Stimulated activated naive CD4-positive, alpha-beta T cell (primary cell): ENCODE results near the gene VIPR2.

Source experiments
- DNase-seq, 6 experiments: peaks; one replicate each; lab custom pipeline; 2025; lab: John Stamatoyannopoulos, UW

The VIPR2 gene

DNA sequence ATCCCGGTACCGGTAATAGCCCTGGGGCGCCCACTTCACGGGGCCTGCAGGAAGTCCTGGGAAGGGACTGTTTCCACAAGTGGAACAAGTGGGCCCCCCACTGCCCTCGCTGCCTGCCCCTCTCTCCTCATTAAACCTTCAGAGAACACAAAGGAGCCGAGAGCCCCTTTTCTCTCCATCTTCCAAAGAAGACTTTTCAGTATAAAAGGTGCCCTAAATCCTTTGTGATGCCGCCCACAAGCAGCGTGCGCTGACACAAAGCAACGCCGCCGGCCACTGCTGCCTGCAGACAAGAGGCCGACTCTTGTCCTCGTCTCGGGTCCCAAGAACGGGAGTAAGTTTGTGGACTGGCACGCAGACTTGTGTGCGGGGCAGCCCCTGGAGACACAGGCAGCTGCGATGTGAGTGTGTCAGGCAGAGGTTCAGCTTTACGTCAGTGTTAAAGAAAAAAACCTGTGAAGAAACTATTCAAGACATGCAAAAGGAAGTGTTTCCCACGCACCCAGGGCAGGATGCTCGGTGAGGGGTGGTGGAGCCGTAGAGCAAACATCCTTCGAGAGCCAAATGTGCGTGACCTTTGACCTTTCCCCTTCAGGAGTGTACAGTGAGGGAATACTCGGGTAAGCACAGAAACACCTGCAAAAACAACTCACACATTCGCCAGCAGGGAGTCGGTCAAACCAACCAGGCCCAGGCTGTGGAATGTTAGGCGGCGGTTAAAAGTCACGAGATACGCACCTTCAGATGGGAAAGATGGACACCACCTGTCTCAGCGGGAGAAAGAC lies 118.2 kb downstream of the VIPR2 start:
- DNase-seq, result peak in 3 of 6 experiments; percentile 8 to 29 (median 17)

GRCh38 chr7:159025161-159025779 lies 119.4 kb downstream of the VIPR2 start:
- DNase-seq, result no peak

GRCh38 chr7:159024280-159024951 lies 120.3 kb downstream of the VIPR2 start:
- DNase-seq, result no peak

DNA sequence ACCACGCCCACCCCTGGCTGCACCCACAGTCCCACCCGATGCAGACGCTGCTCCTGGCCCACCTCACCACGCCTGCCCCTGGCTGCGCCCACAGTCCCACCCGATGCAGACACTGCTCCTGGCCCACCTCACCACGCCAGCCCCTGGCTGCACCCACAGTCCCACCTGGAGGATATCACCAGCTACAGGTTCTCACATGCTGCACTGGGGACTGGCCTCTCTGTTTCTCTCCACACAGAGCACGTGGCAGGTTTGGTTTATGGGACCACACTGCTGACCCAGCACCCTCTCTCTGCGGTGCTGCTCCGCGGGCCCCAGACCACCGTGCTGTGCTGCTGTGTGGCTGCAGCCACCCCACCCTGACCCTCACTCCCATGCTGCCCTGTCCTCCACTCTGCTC lies 120.9 kb downstream of the VIPR2 start:
- no peak for DNase-seq

GRCh38 chr7:159023206-159023605 lies 121.5 kb downstream of the VIPR2 start:
- DNase-seq, result no peak

GRCh38 chr7:159022238-159022993 lies 122.3 kb downstream of the VIPR2 start:
- no peak for DNase-seq

- DNase-seq, result no peak
These were observed 123.7 kb downstream of the VIPR2 start for GRCh38 chr7:159020987-159021386.

DNA sequence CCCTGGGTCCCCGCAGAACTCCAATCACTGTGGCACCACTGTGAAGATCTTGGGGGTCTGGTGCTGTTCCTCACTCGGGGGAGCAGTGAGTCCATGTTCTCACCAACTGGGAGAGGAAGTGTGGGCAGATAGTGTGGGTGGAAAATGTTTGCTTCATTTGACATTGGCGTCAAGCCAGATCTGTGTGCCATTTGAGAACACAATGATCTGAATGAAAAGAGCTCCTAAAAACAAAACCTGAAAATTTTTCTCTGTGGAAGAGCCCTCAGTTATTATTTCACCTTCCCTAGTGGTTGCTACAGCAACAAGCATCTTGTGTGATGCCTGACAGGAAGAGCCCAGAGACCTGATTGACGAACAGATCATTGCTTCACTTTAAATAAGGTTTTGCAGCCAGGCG lies 125.6 kb downstream of the VIPR2 start:
- no peak for DNase-seq

GRCh38 chr7:159017741-159018140 lies 126.9 kb downstream of the VIPR2 start:
- no peak for DNase-seq

- no peak for DNase-seq
These were observed 127.5 kb downstream of the VIPR2 start for GRCh38 chr7:159017210-159017609.

GRCh38 chr7:159016591-159016990 lies 128.1 kb downstream of the VIPR2 start:
- DNase-seq, result no peak

DNA sequence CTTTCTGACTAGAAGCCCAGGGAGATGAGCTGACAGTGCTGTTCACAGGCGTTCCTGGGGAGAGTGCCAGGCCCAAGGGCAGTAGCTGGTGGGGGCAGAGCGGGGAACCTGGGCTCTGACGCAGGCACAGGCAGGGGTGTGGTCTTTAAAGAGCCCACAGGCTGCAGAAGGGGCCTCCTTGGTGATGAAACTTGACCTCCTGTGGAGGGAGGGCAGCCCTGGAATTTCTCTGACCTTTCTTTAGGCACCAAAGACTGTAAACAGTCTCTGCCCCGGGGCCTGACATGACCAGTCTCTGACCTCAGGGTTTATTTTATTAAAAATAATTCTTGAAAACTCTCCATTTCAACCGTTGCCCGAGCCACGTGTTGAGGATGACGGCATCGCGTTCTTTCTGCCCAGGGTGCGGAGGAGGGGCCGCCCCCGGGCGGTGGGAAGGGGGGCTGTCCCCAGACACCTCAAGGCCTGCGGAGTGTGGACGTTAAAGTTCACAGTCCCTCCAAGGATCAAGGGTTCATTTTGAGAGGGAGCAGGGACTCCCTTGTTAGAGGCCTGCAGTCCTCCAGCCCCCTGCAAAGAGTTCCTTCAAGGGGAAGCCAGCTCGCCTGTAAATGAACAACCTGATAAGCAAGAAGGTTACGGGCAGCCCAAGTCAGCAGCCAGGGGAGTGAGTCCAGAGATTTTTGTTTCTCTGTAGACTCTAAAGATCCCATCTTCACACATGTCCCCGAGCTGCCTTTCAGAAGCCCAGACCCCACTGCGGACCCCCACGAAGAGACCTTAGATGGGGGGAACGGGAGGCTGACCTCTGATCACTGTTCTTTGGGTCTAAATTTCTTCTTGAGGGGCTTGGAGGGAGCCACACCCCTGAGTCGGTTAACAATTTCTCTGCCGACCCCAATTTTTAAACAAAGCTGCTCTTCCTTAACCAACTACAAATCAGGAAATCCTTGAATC lies 128.9 kb downstream of the VIPR2 start:
- no peak for DNase-seq

DNA sequence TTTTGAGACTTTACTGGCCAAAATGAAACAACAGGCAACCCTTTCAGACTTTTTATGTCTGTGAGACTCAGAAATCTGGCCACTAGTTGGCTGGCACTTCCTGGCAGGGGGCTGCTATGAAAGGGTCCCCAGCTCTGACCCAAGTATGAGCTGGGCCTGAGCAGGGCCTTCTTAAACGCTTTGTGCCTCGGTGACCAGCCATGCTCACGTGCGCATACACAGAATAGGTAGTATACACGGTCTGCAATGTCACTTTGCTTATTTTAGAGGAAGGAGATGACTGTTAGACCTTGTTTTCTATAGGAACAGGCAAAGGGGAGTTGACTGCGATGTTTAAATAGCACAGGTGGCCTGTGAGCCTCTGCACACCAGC lies 129.6 kb downstream of the VIPR2 start:
- no peak for DNase-seq

DNA sequence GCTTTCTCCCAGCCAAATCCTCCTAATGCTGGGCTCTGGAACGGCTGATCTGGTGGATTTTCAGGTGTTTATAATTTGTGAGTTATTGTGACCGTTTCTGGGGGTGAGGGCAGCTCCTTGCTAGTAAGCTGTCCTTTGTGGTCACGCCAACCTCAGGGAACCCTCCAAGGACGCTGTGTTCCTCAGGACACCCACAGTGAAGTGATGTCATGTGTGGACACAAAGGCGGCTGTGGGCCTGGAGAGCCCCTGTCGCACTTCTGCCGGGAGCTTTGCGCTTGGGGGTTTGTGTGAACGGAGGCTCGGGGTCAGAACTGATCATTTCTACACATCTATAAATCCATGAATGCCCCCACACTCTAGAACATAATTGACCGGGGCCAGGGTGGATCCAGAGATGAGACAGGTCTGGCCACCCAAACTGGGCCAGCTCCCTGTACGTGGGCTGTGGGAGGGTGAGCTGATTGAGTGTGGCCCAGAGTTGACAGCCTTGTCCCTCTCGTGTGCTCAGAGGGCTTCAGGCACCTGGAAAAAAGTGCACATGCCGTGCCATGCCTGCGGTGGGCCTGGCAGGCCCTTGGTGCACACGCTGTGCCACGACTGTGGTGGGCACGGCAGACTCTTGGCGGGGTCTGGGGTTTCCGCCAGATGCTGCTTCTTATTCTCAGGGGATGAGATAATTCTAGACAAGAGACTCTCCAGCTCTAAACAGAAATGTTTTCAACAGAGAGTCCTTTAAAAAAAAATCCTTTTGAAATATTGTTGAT lies 130.2 kb downstream of the VIPR2 start:
- no peak for DNase-seq

GRCh38 chr7:159013825-159014289 lies 130.8 kb downstream of the VIPR2 start:
- no peak for DNase-seq

DNA sequence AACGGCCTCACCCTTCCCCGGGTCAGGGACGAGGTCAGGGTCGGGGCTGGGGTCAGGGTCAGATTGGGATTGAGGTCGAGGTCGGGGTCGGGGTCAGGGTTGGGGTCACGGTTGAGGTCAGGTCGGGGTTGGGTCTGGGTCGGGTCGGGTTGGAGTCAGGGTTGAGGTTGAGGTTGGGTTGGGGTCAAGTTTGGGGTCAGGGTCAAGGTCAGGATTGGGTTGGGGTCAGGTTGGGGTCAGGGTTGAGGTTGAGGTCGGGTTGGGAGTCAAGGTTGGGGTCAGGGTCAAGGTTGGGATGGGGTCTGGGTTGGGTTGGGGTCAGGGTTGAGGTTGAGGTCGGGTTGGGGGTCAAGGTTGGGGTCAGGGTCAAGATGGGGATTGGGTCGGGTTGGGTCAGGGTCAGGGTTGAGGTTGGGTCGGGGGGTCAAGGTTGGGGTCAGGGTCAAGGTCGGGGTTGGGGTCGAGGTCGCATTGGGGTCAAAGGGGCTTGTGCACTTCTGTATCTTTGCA lies 131.4 kb downstream of the VIPR2 start:
- DNase-seq, result no peak

- no peak for DNase-seq
These were observed 132.2 kb downstream of the VIPR2 start for GRCh38 chr7:159012353-159013069.

GRCh38 chr7:159011722-159012022 lies 133.0 kb downstream of the VIPR2 start:
- no peak for DNase-seq

DNA sequence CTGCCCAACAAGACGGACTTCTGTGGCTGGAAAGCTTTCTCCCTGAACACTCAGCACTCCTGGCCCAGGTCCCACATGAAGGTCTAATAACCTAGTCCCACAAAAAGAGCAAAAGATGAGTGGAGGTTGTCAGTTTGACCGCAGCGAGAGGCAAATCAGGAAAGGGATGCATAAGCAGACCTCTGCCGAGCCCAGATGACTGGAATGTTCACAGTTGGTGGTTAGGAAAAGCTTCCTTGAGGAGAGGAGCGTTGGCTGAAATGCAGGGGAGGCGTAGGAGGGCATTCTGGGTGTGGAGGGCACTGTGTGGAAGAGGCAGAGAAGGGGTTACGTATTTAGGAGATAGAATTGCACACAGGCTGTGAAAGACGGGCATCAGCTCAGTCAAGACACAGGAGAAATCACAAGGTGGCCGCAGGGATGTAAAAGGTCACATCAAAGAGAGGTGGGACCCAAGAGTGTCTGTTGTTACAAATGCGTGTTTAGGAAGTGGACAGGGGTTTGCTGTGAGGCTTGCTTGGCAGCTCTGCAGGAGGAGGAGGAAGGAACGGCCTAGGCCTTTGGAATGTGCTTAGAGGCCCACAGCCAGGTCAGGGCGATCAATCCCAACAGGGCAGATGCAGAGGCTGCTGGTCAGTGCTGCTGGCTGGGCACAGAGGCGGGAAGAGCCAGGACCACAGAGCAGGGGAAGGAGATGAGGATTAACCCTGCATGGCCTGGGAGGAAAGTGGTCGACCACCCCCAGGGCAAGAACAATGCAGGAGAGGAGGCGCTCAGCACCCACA lies 133.5 kb downstream of the VIPR2 start:
- DNase-seq, result no peak
